HepG2 (cell line): ENCODE measurements around the gene TNN. TPM values are rescaled to one million over a fixed set of nuclear protein-coding genes. Genes with fewer than 3 reads are reported as not detected.

Experiments
- ATAC-seq: fragments of 200-7000 bp; cut with Tn5 transposase; 3 replicates; pipeline ENCODE4 v1.9.1; 2020; ENCODE audit warnings: mild to moderate bottlenecking, moderate library complexity
- BruUV-seq: library from RNA; stranded (reverse); fragments of 400-500 nt; replicated peaks from 2 replicates; lab custom pipeline; 2021; lab: Mats Ljungman, UMichigan
- CTCF ChIA-PET: fragments of 300-600 bp; formaldehyde crosslinking; extraction: SDS; loops from one replicate; lab custom pipeline; 2021; ENCODE audit warnings: low total read pairs, inconsistent platforms, low intra/inter-chr PET ratio; lab: Yijun Ruan, JAX
- POLR2A ChIA-PET: fragments of 350-600 bp; sonication (Branson Sonifier 250); formaldehyde crosslinking; loops from one replicate; lab custom pipeline; 2020; ENCODE audit warnings: antibody characterized with exemption, inconsistent platforms; lab: Yijun Ruan, JAX
- DNase-seq: peaks from one replicate; pipeline ENCODE4 v3.0.0-alpha.2; 2015; ENCODE audit warnings: low spot score
- FAIRE-seq: peaks from 3 replicates; lab custom pipeline; 2011; peaks lifted over from hg19 to GRCh38; lab: Jason Lieb, UNC
- H2AFZ ChIP-seq: one replicate; pipeline ENCODE4 v1.6.1; 2011; ENCODE audit warnings: low read length, inconsistent platforms
- H3K27ac ChIP-seq: fragments of 300-600 bp; 3 replicates; pipeline ENCODE4 v1.8.0; 2011; ENCODE audit warnings: mixed run types, mild to moderate bottlenecking, mixed read lengths, low read length, inconsistent platforms; ENCODE audit not compliant: insufficient read depth; ENCODE audit errors: extremely low read length
- H3K27me3 ChIP-seq, 2 experiments: fragments of 200-600 bp in 1 of 2; 2 replicates in 1 of 2; 3 replicates in 1 of 2; pipeline versions ENCODE4 v1.6.0 to v1.8.0; 2011; ENCODE audit warnings: low read length in 2 of 2, mild to moderate bottlenecking in 2 of 2, moderate library complexity in 2 of 2, inconsistent platforms in 1 of 2; ENCODE audit not compliant: insufficient read depth in 2 of 2, control insufficient read depth in 1 of 2
- H3K36me3 ChIP-seq, 2 experiments: fragments of 200-600 bp in 1 of 2; replicated peaks in 1 of 2; 2 replicates in 1 of 2; 3 replicates in 1 of 2; pipeline versions ENCODE4 v1.5.1 to v1.8.0; 2011; ENCODE audit warnings: low read length in 2 of 2, inconsistent platforms in 1 of 2; ENCODE audit not compliant: insufficient read depth in 2 of 2, control insufficient read depth in 1 of 2
- H3K4me1 ChIP-seq: 2 replicates; pipeline ENCODE4 v1.5.1; 2012; ENCODE audit warnings: low read length, inconsistent platforms; ENCODE audit not compliant: insufficient read depth
- H3K4me2 ChIP-seq: 2 replicates; pipeline ENCODE4 v1.6.0; 2011; ENCODE audit warnings: low read depth, low read length, inconsistent platforms
- H3K4me3 ChIP-seq, 3 experiments: fragments of 200-600 bp in 1 of 3; sonication (generic), shearing (Covaris generic) in 1 of 3; replicated peaks in 1 of 3; 2 replicates each; pipeline ENCODE4 v1.5.1; 2011 to 2016; ENCODE audit warnings: low read length in 3 of 3, inconsistent platforms in 2 of 3, low read depth in 2 of 3, mild to moderate bottlenecking in 2 of 3, control low read depth in 1 of 3, mixed read lengths in 1 of 3; ENCODE audit not compliant: insufficient read depth in 1 of 3
- H3K79me2 ChIP-seq: one replicate; pipeline ENCODE4 v1.6.1; 2011; ENCODE audit warnings: low read length, inconsistent platforms; ENCODE audit not compliant: insufficient read depth
- H3K9ac ChIP-seq: 2 replicates; pipeline ENCODE4 v1.6.0; 2011; ENCODE audit warnings: mild to moderate bottlenecking, low read depth, low read length, inconsistent platforms; ENCODE audit not compliant: insufficient read depth
- H3K9me3 ChIP-seq: 2 replicates; pipeline ENCODE4 v1.5.1; 2012; ENCODE audit warnings: mild to moderate bottlenecking, low read length
- H4K20me1 ChIP-seq: 2 replicates; pipeline ENCODE4 v1.6.0; 2011; ENCODE audit warnings: inconsistent platforms, mild to moderate bottlenecking, low read length, moderate library complexity; ENCODE audit not compliant: insufficient read depth
- CEBPG ChIP-seq: IDR thresholded peaks from 2 replicates; pipeline ENCODE4 v1.6.1; 2016
- HNRNPH1 ChIP-seq: fragments of 200-400 bp; formaldehyde crosslinking; optimal IDR thresholded peaks from 2 replicates; pipeline ENCODE3; 2017; ENCODE audit warnings: mild to moderate bottlenecking, low read depth, low read length
- MZF1 ChIP-seq: sonication (generic); formaldehyde crosslinking; IDR thresholded peaks from 2 replicates; pipeline ENCODE4 v1.8.1; 2023; ENCODE audit warnings: mild to moderate bottlenecking, missing genetic modification reagents, borderline replicate concordance
- NR3C1 ChIP-seq: sonication (generic); formaldehyde crosslinking; IDR thresholded peaks from 2 replicates; pipeline ENCODE4 v1.4.0; 2020; ENCODE audit warnings: missing genetic modification reagents
- RBAK ChIP-seq: sonication (generic); formaldehyde crosslinking; IDR thresholded peaks from 2 replicates; pipeline ENCODE4 v1.5.1; 2020; ENCODE audit warnings: mild to moderate bottlenecking, missing genetic modification reagents
- SNAPC4 ChIP-seq: sonication (generic); formaldehyde crosslinking; IDR thresholded peaks from 2 replicates; pipeline ENCODE4 v1.4.0; 2020; ENCODE audit warnings: mild to moderate bottlenecking, missing genetic modification reagents
- U2AF2 ChIP-seq: fragments of 200-400 bp; formaldehyde crosslinking; IDR thresholded peaks from 2 replicates; pipeline ENCODE4 v1.6.1; 2017; ENCODE audit warnings: low read depth, mild to moderate bottlenecking, low read length
- ZBTB43 ChIP-seq: sonication (generic); formaldehyde crosslinking; conservative IDR thresholded peaks from 2 replicates; pipeline ENCODE4 v1.4.0; 2020; ENCODE audit warnings: missing genetic modification reagents
- ZNF264 ChIP-seq: sonication (generic); formaldehyde crosslinking; IDR thresholded peaks from 2 replicates; pipeline ENCODE4 v1.4.0; 2020; ENCODE audit warnings: missing genetic modification reagents
- ZNF557 ChIP-seq: sonication (generic); formaldehyde crosslinking; IDR thresholded peaks from 2 replicates; pipeline ENCODE4 v1.4.0; 2020; ENCODE audit warnings: missing genetic modification reagents
- ZNF800 ChIP-seq: sonication (generic); formaldehyde crosslinking; IDR thresholded peaks from 2 replicates; pipeline ENCODE4 v1.4.0; 2020; ENCODE audit warnings: missing genetic modification reagents
- WGBS: methylation state at CpG from one replicate; pipeline ENCODE4 v1.1.6; 2017; ENCODE audit warnings: low lambda C conversion rate; 5-methylcytosine and 5-hydroxymethylcytosine counted together
- in situ Hi-C: cut with HindIII; loops from 2 replicates; pipeline ENCODE4 v1.10.0; 2017; ENCODE audit warnings: low pct_unique_long_range_greater_than_20kb; ENCODE audit not compliant: extremely low pct_ligation_motif_present
- intact Hi-C: fragments of 100-400 bp; cut with micrococcal nuclease; formaldehyde crosslinking; loops from one replicate; pipeline ENCODE4 v1.10.0; 2022; ENCODE audit not compliant: unreplicated experiment
- polyA plus RNA-seq, 8 experiments: library from polyadenylated mRNA; depleted of rRNA in 3 of 8; stranded (reverse) in 7 of 8; unstranded in 1 of 8; fragments of >200 nt; fragmentation: Illumina TruSeq in 4 of 8; extraction: Trizol in 4 of 8; gene quantifications; 2 replicates each; pipeline versions ENCODE4 v1.2.1 to v1.2.3, GENCODE V29; 2011 to 2016; ENCODE audit warnings: low read depth in 4 of 8, missing spikeins in 1 of 8, mixed read lengths in 1 of 8; ENCODE audit not compliant: insufficient read depth in 1 of 8
- total RNA-seq, 5 experiments: library from RNA; depleted of rRNA; stranded (reverse); fragments of >200 nt; fragmentation: Illumina TruSeq; extraction: Trizol; gene quantifications; 2 replicates each; pipeline ENCODE4 v1.2.3, GENCODE V29; 2016; ENCODE audit warnings: low read depth in 1 of 5

TNN gene
- total and polyA plus RNA-seq, 2 of the 13 experiments (the other 11 are each of a cell fraction or from before 2014, with no cell fraction given): not detected

GRCh38 chr1:175024773-175025172 is 42.9 kb upstream of the TNN start:
- Histone ChIP-seq H3K4me1 (peaks cover 29% of the 10 kb centered on the region), H3K9me3 (no peaks in the 10 kb centered on the region), H3K4me3 (no peak overlapping the region), H2AFZ (no peak overlapping the region), H3K4me2 (no peak overlapping the region), H3K9ac (no peak overlapping the region), H3K27ac (no peak overlapping the region), H3K27me3 (no peaks in the 10 kb centered on the region; a peak in 1 of 5 replicates), H3K36me3 (no peaks in the 10 kb centered on the region; a peak in 1 of 5 replicates), H3K79me2 (peaks cover 25% of the 10 kb centered on the region), H4K20me1 (0 out of 2 replicates have a peak, but pooled peaks cover 5% of the 10 kb centered on the region)
- DNase-seq (no peak), ATAC-seq (no peak), FAIRE-seq (no peak)
- intact Hi-C loops: no loop called here
- TF ChIP-seq U2AF2 (no peak), SNAPC4 (CRISPR knock-in tag) (no peak), RBAK (CRISPR knock-in tag) (no peak), ZNF557 (CRISPR knock-in tag) (no peak), CEBPG (CRISPR knock-in tag) (no peak), NR3C1 (no peak), ZBTB43 (CRISPR knock-in tag) (no peak), HNRNPH1 (no peak), MZF1 (no peak), ZNF800 (no peak), ZNF264 (no peak)
- POLR2A ChIA-PET: interaction anchor here (3.9 kb wide), 1 partner anchor 25 kb away, joined by 124 read pairs; the partner anchor contains the start of gene CACYBP
- CTCF ChIA-PET: no interaction called here
- no TSS peak for BruUV-seq
- in situ Hi-C loops: loop anchor here (10.0 kb wide), 1 partner anchor 300 kb away; no protein-coding TSS in a partner anchor
- WGBS: 72% methylated on average over 2 of the region's 2 CpGs
